AG04450 (cell line): ENCODE results near the gene EFS. TPM values are rescaled to one million over a fixed set of nuclear protein-coding genes. Genes with fewer than 3 reads are reported as not detected.

Experiments
- CTCF ChIA-PET: fragments of 300-600, 350-600 bp; formaldehyde crosslinking; extraction: SDS; loops from one replicate; lab custom pipeline; 2022; ENCODE audit warnings: antibody characterized with exemption, inconsistent platforms; lab: Charles Lee
- POLR2A ChIA-PET: fragments of 350-600 bp; formaldehyde crosslinking; extraction: SDS; loops from one replicate; lab custom pipeline; 2021; ENCODE audit warnings: antibody characterized with exemption, inconsistent platforms; lab: Yijun Ruan, JAX
- DNase-seq: peaks from one replicate; pipeline ENCODE4 v3.0.0-alpha.2; 2011; ENCODE audit warnings: low read depth, low spot score
- H3K27ac ChIP-seq: one replicate; pipeline ENCODE4 v1.5.1; 2012; ENCODE audit warnings: low read depth, low read length, control low read depth
- H3K27me3 ChIP-seq: one replicate; pipeline ENCODE4 v1.6.0; 2012; ENCODE audit warnings: low read length; ENCODE audit not compliant: control insufficient read depth, insufficient read depth
- H3K4me3 ChIP-seq: 2 replicates; pipeline ENCODE4 v1.5.1; 2011; ENCODE audit warnings: mild to moderate bottlenecking, low read depth, low read length, control low read depth
- H3K9me3 ChIP-seq: 2 replicates; pipeline ENCODE4 v1.5.1; 2012; ENCODE audit warnings: low read length; ENCODE audit not compliant: control insufficient read depth, insufficient read depth
- polyA plus RNA-seq: library from polyadenylated mRNA; depleted of rRNA; stranded (reverse); fragments of >200 nt; gene quantifications from 2 replicates; pipeline ENCODE4 v1.2.3, GENCODE V29; 2011
- TF ChIP-seq, protein P1 (sequence below): IDR thresholded peaks from 2 replicates; pipeline ENCODE4 v1.5.1; 2011; ENCODE audit warnings: low read depth, low read length, control low read depth, inconsistent platforms

The EFS gene
- polyA plus RNA-seq, 1 experiment: 5.3 TPM

DNA sequence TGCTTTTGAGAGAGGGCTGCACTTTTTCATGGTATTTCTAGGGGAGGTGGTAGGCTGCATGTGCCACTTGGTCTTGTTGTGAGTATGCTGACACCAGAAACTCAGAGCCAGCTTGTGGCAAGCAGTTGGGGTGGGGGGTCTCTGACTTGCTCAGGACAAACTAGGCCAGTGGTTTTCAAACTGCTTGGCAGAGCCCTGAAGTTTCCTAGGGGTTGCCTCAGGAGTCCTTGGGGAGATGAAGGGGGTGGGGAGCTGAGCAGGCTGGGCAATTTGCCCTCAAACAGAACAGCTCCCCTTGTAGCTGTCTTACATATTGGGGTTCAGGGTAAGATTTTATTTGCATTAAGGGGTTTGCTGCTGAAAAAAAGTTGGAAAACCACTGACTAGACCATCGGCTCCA, 54.4 kb downstream of the EFS start:
- POLR2A ChIA-PET: interaction anchor here (2.1 kb wide), 1 partner anchor 11 kb away, joined by 8 read pairs; the partner anchor contains the start of gene PABPN1
- Histone ChIP-seq H3K27ac (no peak overlapping the region), H3K4me3 (no peak overlapping the region), H3K27me3 (no peaks in the 10 kb centered on the region), H3K9me3 (no peaks in the 10 kb centered on the region; the same call in 1 of the 2 replicates)
- CTCF ChIA-PET: interaction anchor here (1.0 to 3.2 kb wide), 2 partner anchors 8 to 9 kb away, joined by 4 to 20 read pairs; partner anchors contain the start of gene PPP1R3E
- no peak for DNase-seq
- TF ChIP-seq, protein P1, sequence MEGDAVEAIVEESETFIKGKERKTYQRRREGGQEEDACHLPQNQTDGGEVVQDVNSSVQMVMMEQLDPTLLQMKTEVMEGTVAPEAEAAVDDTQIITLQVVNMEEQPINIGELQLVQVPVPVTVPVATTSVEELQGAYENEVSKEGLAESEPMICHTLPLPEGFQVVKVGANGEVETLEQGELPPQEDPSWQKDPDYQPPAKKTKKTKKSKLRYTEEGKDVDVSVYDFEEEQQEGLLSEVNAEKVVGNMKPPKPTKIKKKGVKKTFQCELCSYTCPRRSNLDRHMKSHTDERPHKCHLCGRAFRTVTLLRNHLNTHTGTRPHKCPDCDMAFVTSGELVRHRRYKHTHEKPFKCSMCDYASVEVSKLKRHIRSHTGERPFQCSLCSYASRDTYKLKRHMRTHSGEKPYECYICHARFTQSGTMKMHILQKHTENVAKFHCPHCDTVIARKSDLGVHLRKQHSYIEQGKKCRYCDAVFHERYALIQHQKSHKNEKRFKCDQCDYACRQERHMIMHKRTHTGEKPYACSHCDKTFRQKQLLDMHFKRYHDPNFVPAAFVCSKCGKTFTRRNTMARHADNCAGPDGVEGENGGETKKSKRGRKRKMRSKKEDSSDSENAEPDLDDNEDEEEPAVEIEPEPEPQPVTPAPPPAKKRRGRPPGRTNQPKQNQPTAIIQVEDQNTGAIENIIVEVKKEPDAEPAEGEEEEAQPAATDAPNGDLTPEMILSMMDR: no peak

DNA sequence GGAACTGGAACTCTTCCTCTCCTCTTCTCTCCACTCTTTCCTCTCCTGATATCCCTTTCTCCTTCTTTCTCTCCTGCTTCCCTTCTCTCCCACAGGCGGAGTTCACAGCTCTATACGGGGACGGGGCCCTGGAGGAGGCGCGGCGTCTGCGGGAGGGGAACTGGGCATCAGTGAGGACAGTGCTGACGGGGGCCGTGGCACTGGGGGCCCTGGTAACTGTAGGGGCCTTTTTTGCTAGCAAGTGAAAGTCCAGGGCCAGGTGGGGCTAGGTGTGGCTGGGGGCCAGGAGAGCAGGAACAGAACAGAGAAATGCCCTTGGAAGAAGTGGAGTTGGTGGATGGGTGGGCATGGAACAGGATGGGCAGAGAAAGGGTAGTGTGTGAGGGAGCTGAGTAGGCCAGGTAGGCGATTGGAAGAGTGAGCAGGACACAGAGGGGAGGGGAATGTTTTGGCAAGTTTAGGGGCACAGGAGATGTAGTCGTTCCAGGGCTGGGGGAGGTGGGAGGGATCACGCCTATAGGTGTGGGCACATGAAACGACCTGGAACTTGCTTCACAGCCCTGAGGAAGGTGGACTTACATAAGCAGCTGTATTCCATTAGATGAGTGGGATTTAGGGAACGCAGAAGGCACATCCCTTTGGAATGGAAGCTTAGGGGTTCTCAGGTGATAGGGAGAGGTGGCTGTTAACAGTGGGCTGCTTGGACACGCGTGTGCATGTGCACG, 56.1 kb downstream of the EFS start:
- TF ChIP-seq, protein P1: no peak
- ChIA-PET POLR2A (interaction anchor here (5.9 kb wide), 1 partner anchor 13 kb away, joined by 54 read pairs; the partner anchor contains the start of gene PABPN1), CTCF (interaction anchor here (0.5 to 0.7 kb wide), 2 partner anchors 21 to 1083 kb away, joined by 4 to 7 read pairs; no protein-coding TSS in a partner anchor)
- Histone ChIP-seq H3K27ac (no peak overlapping the region), H3K27me3 (no peaks in the 10 kb centered on the region), H3K4me3 (peak overlapping the region; percentile 92), H3K9me3 (no peaks in the 10 kb centered on the region; the same call in 1 of the 2 replicates)
- no peak for DNase-seq

DNA sequence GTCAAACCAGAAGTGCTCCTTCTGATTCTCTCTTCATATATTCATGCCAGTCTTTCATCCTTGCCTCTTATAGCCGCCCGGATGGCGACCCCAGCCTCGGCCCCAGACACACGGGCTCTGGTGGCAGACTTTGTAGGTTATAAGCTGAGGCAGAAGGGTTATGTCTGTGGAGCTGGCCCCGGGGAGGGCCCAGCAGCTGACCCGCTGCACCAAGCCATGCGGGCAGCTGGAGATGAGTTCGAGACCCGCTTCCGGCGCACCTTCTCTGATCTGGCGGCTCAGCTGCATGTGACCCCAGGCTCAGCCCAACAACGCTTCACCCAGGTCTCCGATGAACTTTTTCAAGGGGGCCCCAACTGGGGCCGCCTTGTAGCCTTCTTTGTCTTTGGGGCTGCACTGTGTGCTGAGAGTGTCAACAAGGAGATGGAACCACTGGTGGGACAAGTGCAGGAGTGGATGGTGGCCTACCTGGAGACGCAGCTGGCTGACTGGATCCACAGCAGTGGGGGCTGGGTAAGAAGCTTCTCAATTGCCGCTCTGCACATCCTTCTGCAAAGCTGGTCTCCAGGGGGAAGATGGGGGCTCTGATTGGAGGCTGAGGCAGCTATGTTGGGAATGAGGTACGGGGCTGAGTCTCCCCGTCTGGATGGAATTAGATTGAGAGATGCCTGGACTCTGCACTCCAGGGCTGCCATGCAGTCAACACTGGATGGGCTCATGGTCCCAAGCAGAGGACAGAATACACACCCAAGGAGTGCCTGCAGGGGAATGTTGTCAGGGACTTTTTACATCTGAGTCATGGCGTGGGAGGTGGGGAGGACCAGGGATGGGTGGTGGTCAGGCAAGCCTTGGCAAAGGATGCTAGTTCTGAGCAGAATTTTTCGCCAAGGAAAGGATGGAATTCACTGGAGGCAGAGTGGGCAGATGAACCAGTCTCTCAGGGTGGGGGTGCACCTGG, 57.0 kb downstream of the EFS start:
- POLR2A ChIA-PET: interaction anchor here (5.9 kb wide), 1 partner anchor 14 kb away, joined by 54 read pairs; the partner anchor contains the start of gene PABPN1
- H3K4me3 ChIP-seq: peak overlapping the region; percentile 92
- DNase-seq: no peak
- no peaks in the 10 kb centered on the region for H3K27me3 ChIP-seq
- H3K9me3 ChIP-seq: no peaks in the 10 kb centered on the region; the same call in 1 of the 2 replicates
- TF ChIP-seq, protein P1: no peak
- CTCF ChIA-PET: interaction anchor here (0.5 to 1.0 kb wide), 4 partner anchors 13 to 1124 kb away, joined by 3 to 7 read pairs (median 4); no protein-coding TSS in a partner anchor
- H3K27ac ChIP-seq: peak overlapping the region; percentile 21

DNA sequence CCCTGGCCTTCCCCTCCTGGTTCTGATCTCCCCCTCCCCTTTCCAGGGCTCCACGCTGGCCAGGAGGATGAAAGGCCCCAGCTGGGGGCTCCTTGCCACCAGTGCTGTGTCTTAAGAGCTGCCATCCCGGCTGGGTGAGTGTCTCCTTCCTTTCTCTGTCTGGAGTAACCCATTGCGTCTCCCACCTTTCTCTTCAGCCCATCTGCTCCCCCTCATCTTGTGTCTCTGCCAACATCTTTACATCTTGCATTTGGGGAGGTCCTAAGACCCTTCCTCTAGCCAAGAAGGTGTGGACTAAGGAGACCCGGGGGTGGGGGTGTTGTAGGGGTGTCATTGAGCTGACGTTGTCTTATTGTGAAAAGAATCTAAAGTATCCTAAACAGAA, 57.8 kb downstream of the EFS start:
- POLR2A ChIA-PET: interaction anchor here (0.5 to 5.9 kb wide), 8 partner anchors 10 to 358 kb away, joined by 3 to 54 read pairs (median 3); partner anchors contain the start of genes HOMEZ and PABPN1
- CTCF ChIA-PET: interaction anchor here (0.6 to 1.0 kb wide), 4 partner anchors 12 to 1125 kb away, joined by 3 read pairs; no protein-coding TSS in a partner anchor

More for the DNA sequence above, 57.8 kb downstream of the EFS start:
- H3K4me3 ChIP-seq: peak overlapping the region; percentile 92
- TF ChIP-seq, protein P1: no peak
- no peaks in the 10 kb centered on the region for H3K27me3 ChIP-seq
- H3K27ac ChIP-seq: peak overlapping the region; percentile 47
- H3K9me3 ChIP-seq: no peaks in the 10 kb centered on the region; the same call in 1 of the 2 replicates
- DNase-seq: no peak
